Chondrocyte (in vitro differentiated cells): ENCODE measurements around the gene SLC6A8. TPM values are rescaled to one million over a fixed set of nuclear protein-coding genes. Genes with fewer than 3 reads are reported as not detected.

ENCODE experiments used
- DNase-seq: peaks from one replicate; pipeline ENCODE4 v3.0.0; 2021; ENCODE audit warnings: mixed read lengths, low spot score
- H3K27ac Mint-ChIP-seq: one replicate; pipeline ENCODE4 v1.8.0; 2021; ENCODE audit warnings: mild to moderate bottlenecking, moderate library complexity, mixed read lengths; ENCODE audit not compliant: unreplicated experiment
- H3K27me3 Mint-ChIP-seq: 2 replicates; pipeline ENCODE4 v1.8.0; 2021; ENCODE audit warnings: low read depth, mixed read lengths
- H3K36me3 Mint-ChIP-seq: 2 replicates; pipeline ENCODE4 v1.8.0; 2021; ENCODE audit warnings: low read depth, mixed read lengths
- H3K4me1 Mint-ChIP-seq: 2 replicates; pipeline ENCODE4 v1.8.0; 2021; ENCODE audit warnings: low read depth, mild to moderate bottlenecking, mixed read lengths
- H3K4me3 Mint-ChIP-seq: one replicate; pipeline ENCODE4 v1.8.0; 2021; ENCODE audit warnings: mild to moderate bottlenecking, moderate library complexity, mixed read lengths; ENCODE audit not compliant: unreplicated experiment
- H3K9me3 Mint-ChIP-seq: 2 replicates; pipeline ENCODE4 v1.8.0; 2021; ENCODE audit warnings: low read depth, mixed read lengths
- CTCF ChIP-seq: fragments of 200-600 bp; sonication (generic); IDR thresholded peaks from 2 replicates; pipeline ENCODE4 v1.5.0; 2021; ENCODE audit warnings: antibody characterized with exemption, mild to moderate bottlenecking, moderate library complexity
- total RNA-seq: library from RNA; stranded (reverse); gene quantifications from 3 replicates; pipeline ENCODE4 v1.2.1, GENCODE V29; 2021

SLC6A8 gene
- total RNA-seq, 1 donor from 2014 or later: 70.6 TPM

DNA sequence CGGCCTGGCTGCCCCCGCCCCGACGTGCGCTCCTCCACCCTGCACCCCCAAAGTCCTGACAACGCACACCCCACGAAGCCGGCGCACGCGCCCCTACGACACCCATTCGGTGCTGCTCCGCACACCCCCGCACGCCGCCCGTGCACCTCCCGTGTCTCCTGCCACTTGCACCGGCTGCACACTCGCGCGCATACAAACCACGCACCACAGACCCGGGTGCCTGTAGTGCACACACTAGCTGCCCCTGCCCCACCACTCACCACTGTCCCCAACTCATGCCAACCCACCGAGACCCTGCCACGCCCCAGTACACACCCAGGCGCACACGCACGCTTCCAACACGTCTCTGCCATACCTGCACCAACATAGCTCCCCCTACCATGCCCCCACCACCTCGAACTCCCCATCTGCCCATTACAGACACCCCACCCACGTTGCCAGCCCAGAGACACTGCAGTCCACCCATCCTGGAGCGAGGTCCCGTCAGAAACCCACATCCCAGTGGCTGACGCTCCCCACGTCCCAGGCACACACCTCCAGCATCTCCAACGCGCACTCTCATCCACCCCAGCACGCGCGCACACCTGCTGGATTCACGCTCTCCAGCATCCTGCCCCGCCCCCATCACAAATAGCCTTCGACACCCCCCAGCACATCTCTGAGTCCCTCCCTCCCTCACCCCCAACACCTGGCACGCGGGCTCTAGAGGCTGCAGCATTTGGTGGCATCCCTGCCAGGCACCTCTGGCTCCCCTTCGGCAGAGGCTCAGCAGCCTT is 44.9 kb upstream of the SLC6A8 start:
- H3K4me3 Mint-ChIP-seq: peak overlapping the region; percentile 50
- TF ChIP-seq CTCF: no peak

GRCh38 chrX:153643431-153644351 is 44.0 kb upstream of the SLC6A8 start:
- Mint-ChIP-seq H3K27ac (no peak overlapping the region), H3K27me3 (peaks cover 18% of the 10 kb centered on the region), H3K4me3 (peak overlapping the region; percentile 51), H3K4me1 (peaks cover 5% of the 10 kb centered on the region), H3K9me3 (no peaks in the 10 kb centered on the region), H3K36me3 (no peaks in the 10 kb centered on the region)
- peak; percentile 60 for TF ChIP-seq CTCF
- peak; percentile 63 for DNase-seq

More for the DNA sequence above, 44.9 kb upstream of the SLC6A8 start:
- DNase-seq: peak; percentile 91
- no peaks in the 10 kb centered on the region for H3K9me3 Mint-ChIP-seq
- peaks cover 18% of the 10 kb centered on the region for H3K27me3 Mint-ChIP-seq
- H3K4me1 Mint-ChIP-seq: peaks cover 5% of the 10 kb centered on the region
- no peaks in the 10 kb centered on the region for H3K36me3 Mint-ChIP-seq
- no peak overlapping the region for H3K27ac Mint-ChIP-seq

DNA sequence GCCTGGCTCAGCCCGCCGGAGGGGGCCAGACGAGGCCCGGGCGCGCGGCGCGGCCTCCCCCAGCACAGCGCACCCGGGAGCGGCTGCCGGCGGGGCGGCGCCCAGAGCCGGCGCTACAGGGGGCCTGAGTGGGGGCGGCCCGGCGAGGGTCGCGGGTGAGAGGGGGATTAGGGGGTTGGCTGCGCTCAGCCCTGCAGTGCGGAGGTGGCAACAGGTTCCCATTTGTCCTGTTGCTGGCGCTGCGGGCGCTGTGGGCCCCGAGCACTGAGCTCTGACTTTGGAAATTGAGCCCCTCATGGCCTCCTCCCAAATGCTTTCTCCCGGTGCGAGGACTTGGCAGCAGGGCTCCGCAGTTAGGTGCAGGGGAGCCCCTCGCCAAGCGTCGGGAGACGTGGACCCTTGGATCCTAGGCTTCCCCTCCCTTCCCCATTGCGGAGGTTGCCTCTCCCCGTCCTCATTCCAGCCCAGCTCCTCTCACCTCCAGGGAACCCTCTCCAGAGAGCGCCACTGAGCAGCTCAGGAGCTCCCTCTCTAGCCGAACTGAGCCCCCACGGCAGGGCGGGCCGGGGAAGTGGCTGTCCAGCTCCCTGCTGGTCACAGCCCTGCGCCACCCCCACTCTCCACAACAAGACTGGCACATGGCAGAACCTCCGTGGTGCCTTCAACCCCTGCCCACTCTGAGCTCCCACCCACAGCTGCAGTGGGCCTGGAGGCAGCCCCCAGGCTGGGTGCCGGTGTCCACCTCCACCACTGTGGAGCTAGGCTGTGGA is 43.2 kb upstream of the SLC6A8 start:
- Mint-ChIP-seq H3K4me3 (no peak overlapping the region), H3K27me3 (peaks cover 18% of the 10 kb centered on the region), H3K36me3 (no peaks in the 10 kb centered on the region)

GRCh38 chrX:153645151-153645550 is 42.6 kb upstream of the SLC6A8 start:
- no peak overlapping the region for H3K27ac Mint-ChIP-seq
- peak; percentile 77 for DNase-seq
- no peak overlapping the region for H3K4me3 Mint-ChIP-seq
- peaks cover 5% of the 10 kb centered on the region for H3K4me1 Mint-ChIP-seq
- TF ChIP-seq CTCF: no peak
- no peaks in the 10 kb centered on the region for H3K9me3 Mint-ChIP-seq
- peaks cover 18% of the 10 kb centered on the region for H3K27me3 Mint-ChIP-seq
- H3K36me3 Mint-ChIP-seq: no peaks in the 10 kb centered on the region

More for the DNA sequence above, 43.2 kb upstream of the SLC6A8 start:
- no peak overlapping the region for H3K27ac Mint-ChIP-seq
- no peaks in the 10 kb centered on the region for H3K9me3 Mint-ChIP-seq
- H3K4me1 Mint-ChIP-seq: peaks cover 5% of the 10 kb centered on the region
- TF ChIP-seq CTCF: no peak
- DNase-seq: peak; percentile 91
